Activated CD8-positive, alpha-beta memory T cell treated with anti-CD3 and anti-CD28 coated beads for 24 hours (primary cell): ENCODE data around the gene ANKRD6.

Experiments used
- DNase-seq: peaks from one replicate; pipeline ENCODE4 v3.0.0-alpha.2; 2020

Gene ANKRD6

GRCh38 chr6:89414215-89414614, 18.7 kb upstream of the ANKRD6 start:
- no peak for DNase-seq

- DNase-seq, result no peak
These were observed 17.8 kb upstream of the ANKRD6 start for GRCh38 chr6:89415185-89415584.

GRCh38 chr6:89416796-89417195, 16.2 kb upstream of the ANKRD6 start:
- no peak for DNase-seq

GRCh38 chr6:89430201-89430962, 2.6 kb upstream of the ANKRD6 start:
- no peak for DNase-seq

GRCh38 chr6:89433252-89434149, 549 bp downstream of the ANKRD6 start:
- peak; percentile 75 for DNase-seq

GRCh38 chr6:89434150-89434499, 1.2 kb downstream of the ANKRD6 start:
- no peak for DNase-seq

- DNase-seq, result no peak
These were observed 2.0 kb downstream of the ANKRD6 start for GRCh38 chr6:89434954-89435353.

- no peak for DNase-seq
These were observed 3.3 kb downstream of the ANKRD6 start for GRCh38 chr6:89436226-89436625.

GRCh38 chr6:89438248-89438647, 5.3 kb downstream of the ANKRD6 start:
- no peak for DNase-seq

GRCh38 chr6:89439014-89439413, 6.1 kb downstream of the ANKRD6 start:
- no peak for DNase-seq

- no peak for DNase-seq
These were observed 7.2 kb downstream of the ANKRD6 start for GRCh38 chr6:89440200-89440599.

GRCh38 chr6:89443658-89444057, 10.7 kb downstream of the ANKRD6 start:
- DNase-seq, result no peak

GRCh38 chr6:89449193-89449592, 16.2 kb downstream of the ANKRD6 start:
- DNase-seq, result no peak

GRCh38 chr6:89452281-89452680, 19.3 kb downstream of the ANKRD6 start:
- no peak for DNase-seq

GRCh38 chr6:89454300-89454699, 21.3 kb downstream of the ANKRD6 start:
- DNase-seq, result no peak

- DNase-seq, result no peak
These were observed 25.8 kb downstream of the ANKRD6 start for GRCh38 chr6:89458704-89459103.

- no peak for DNase-seq
These were observed 26.5 kb downstream of the ANKRD6 start for GRCh38 chr6:89459501-89459900.

- no peak for DNase-seq
These were observed 27.8 kb downstream of the ANKRD6 start for GRCh38 chr6:89460713-89461112.

- DNase-seq, result no peak
These were observed 29.6 kb downstream of the ANKRD6 start for GRCh38 chr6:89462503-89462902.

GRCh38 chr6:89464295-89464694, 31.3 kb downstream of the ANKRD6 start:
- DNase-seq, result no peak

GRCh38 chr6:89467437-89467836, 34.5 kb downstream of the ANKRD6 start:
- DNase-seq, result no peak

GRCh38 chr6:89468998-89469397, 36.0 kb downstream of the ANKRD6 start:
- DNase-seq, result no peak

- no peak for DNase-seq
These were observed 38.4 kb downstream of the ANKRD6 start for GRCh38 chr6:89471287-89471867.

- no peak for DNase-seq
These were observed 42.1 kb downstream of the ANKRD6 start for GRCh38 chr6:89475101-89475500.
